ENCODE results near the gene BLID.
A peak's percentile ranks its signal among the peaks of the same experiment; 100 is the strongest.

Gene BLID

GRCh38 chr11:122115524-122116379 is at the start of gene BLID:
TSS of gene BLID (minus strand) at chr11:122116215. CDS start at chr11:122115922, 293 bp downstream.
- TF ChIP-seq CTCF (IDR thresholded peaks at IDR 0.05; ENCODE audit: control insufficient read depth, insufficient read depth, low read depth, low read length, missing control alignments), result peak; percentile 65
- H3K4me3 ChIP-seq (ENCODE audit: control insufficient read depth, low read depth, low read length), result no peak within 1 kb of the TSS
- DNase-seq (ENCODE audit: low read depth), result no peak

- H3K4me3 ChIP-seq (ENCODE audit: control insufficient read depth, low read depth, low read length), result no peak overlapping the region
- TF ChIP-seq CTCF (IDR thresholded peaks at IDR 0.05; ENCODE audit: control insufficient read depth, insufficient read depth, low read depth, low read length, missing control alignments), result no peak
- peak; percentile 67 for DNase-seq (ENCODE audit: low read depth)
Observed at GRCh38 chr11:122163053-122163819, 47.2 kb upstream of the BLID start.

- H3K4me3 ChIP-seq (ENCODE audit: control insufficient read depth, low read depth, low read length), result no peak overlapping the region
- DNase-seq (ENCODE audit: low read depth), result no peak
- TF ChIP-seq CTCF (IDR thresholded peaks at IDR 0.05; ENCODE audit: control insufficient read depth, insufficient read depth, low read depth, low read length, missing control alignments), result no peak
Observed at GRCh38 chr11:122162095-122162494, 46.1 kb upstream of the BLID start.

- no peak overlapping the region for H3K4me3 ChIP-seq (ENCODE audit: control insufficient read depth, low read depth, low read length)
- DNase-seq (ENCODE audit: low read depth), result no peak
- no peak for TF ChIP-seq CTCF (IDR thresholded peaks at IDR 0.05; ENCODE audit: control insufficient read depth, insufficient read depth, low read depth, low read length, missing control alignments)
Observed at GRCh38 chr11:122160841-122161590, 45.0 kb upstream of the BLID start.

GRCh38 chr11:122159861-122160260 is 43.8 kb upstream of the BLID start:
- no peak for TF ChIP-seq CTCF (IDR thresholded peaks at IDR 0.05; ENCODE audit: control insufficient read depth, insufficient read depth, low read depth, low read length, missing control alignments)
- no peak for DNase-seq (ENCODE audit: low read depth)
- H3K4me3 ChIP-seq (ENCODE audit: control insufficient read depth, low read depth, low read length), result no peak overlapping the region

GRCh38 chr11:122159173-122159721 is 43.2 kb upstream of the BLID start:
- no peak for DNase-seq (ENCODE audit: low read depth)
- no peak for TF ChIP-seq CTCF (IDR thresholded peaks at IDR 0.05; ENCODE audit: control insufficient read depth, insufficient read depth, low read depth, low read length, missing control alignments)
- H3K4me3 ChIP-seq (ENCODE audit: control insufficient read depth, low read depth, low read length), result peak overlapping the region; percentile 2; the same call in 1 of the 2 replicates

Measured in AG09309 (cell line).